Astrocyte (in vitro differentiated cells and primary cell): Measurements from ENCODE around the gene SUSD4. TPM values are rescaled to one million over a fixed set of nuclear protein-coding genes. Genes with fewer than 3 reads are reported as not detected.

ENCODE experiments used
- DNase-seq: peaks from one replicate; pipeline ENCODE4 v3.0.0-alpha.2; 2010; ENCODE audit warnings: low read depth
- FAIRE-seq: peaks from 2 replicates; lab custom pipeline; 2011; peaks lifted over from hg19 to GRCh38; lab: Jason Lieb, UNC
- H2AFZ ChIP-seq: 2 replicates; pipeline ENCODE4 v1.6.0; 2012; ENCODE audit warnings: low read depth, low read length, inconsistent platforms
- H3K27ac ChIP-seq: 2 replicates; pipeline ENCODE4 v1.5.1; 2011; ENCODE audit warnings: low read depth, low read length, inconsistent platforms
- H3K27me3 ChIP-seq: 2 replicates; pipeline ENCODE4 v1.6.0; 2011; ENCODE audit warnings: low read length, inconsistent platforms; ENCODE audit not compliant: insufficient read depth
- H3K36me3 ChIP-seq: 2 replicates; pipeline ENCODE4 v1.5.1; 2011; ENCODE audit warnings: low read length, inconsistent platforms; ENCODE audit not compliant: insufficient read depth
- H3K4me1 ChIP-seq: 2 replicates; pipeline ENCODE4 v1.5.1; 2011; ENCODE audit warnings: low read length, inconsistent platforms; ENCODE audit not compliant: insufficient read depth
- H3K4me2 ChIP-seq: 2 replicates; pipeline ENCODE4 v1.6.0; 2012; ENCODE audit warnings: low read length, inconsistent platforms
- H3K4me3 ChIP-seq: 2 replicates; pipeline ENCODE4 v1.5.1; 2011; ENCODE audit warnings: low read depth, mild to moderate bottlenecking, low read length, inconsistent platforms; ENCODE audit not compliant: insufficient read depth
- H3K79me2 ChIP-seq: 2 replicates; pipeline ENCODE4 v1.6.0; 2012; ENCODE audit warnings: mild to moderate bottlenecking, low read length, inconsistent platforms; ENCODE audit not compliant: insufficient read depth
- H3K9ac ChIP-seq: 2 replicates; pipeline ENCODE4 v1.6.0; 2012; ENCODE audit warnings: mild to moderate bottlenecking, low read length, inconsistent platforms
- H3K9me3 ChIP-seq: 2 replicates; pipeline ENCODE4 v1.5.1; 2012; ENCODE audit warnings: low read depth, mild to moderate bottlenecking, low read length, inconsistent platforms; ENCODE audit not compliant: insufficient read depth
- H4K20me1 ChIP-seq: 2 replicates; pipeline ENCODE4 v1.6.0; 2012; ENCODE audit warnings: low read length, inconsistent platforms; ENCODE audit not compliant: insufficient read depth
- H3K27ac Mint-ChIP-seq: one replicate; pipeline ENCODE4 v1.8.0; 2021; ENCODE audit warnings: mild to moderate bottlenecking, mixed read lengths; ENCODE audit not compliant: unreplicated experiment
- H3K27me3 Mint-ChIP-seq: one replicate; pipeline ENCODE4 v1.8.0; 2021; ENCODE audit warnings: low read depth, mixed read lengths; ENCODE audit not compliant: unreplicated experiment
- H3K36me3 Mint-ChIP-seq: one replicate; pipeline ENCODE4 v1.8.0; 2021; ENCODE audit warnings: low read depth, mixed read lengths; ENCODE audit not compliant: unreplicated experiment
- H3K4me1 Mint-ChIP-seq: one replicate; pipeline ENCODE4 v1.8.0; 2021; ENCODE audit warnings: low read depth, mixed read lengths; ENCODE audit not compliant: unreplicated experiment
- H3K4me3 Mint-ChIP-seq: one replicate; pipeline ENCODE4 v1.8.0; 2021; ENCODE audit warnings: mild to moderate bottlenecking, moderate library complexity, mixed read lengths; ENCODE audit not compliant: unreplicated experiment
- H3K9me3 Mint-ChIP-seq: one replicate; pipeline ENCODE4 v1.8.0; 2021; ENCODE audit warnings: mild to moderate bottlenecking, mixed read lengths; ENCODE audit not compliant: unreplicated experiment
- EZH2 ChIP-seq: IDR thresholded peaks from 2 replicates; pipeline ENCODE4 v1.6.1; 2012; ENCODE audit warnings: mild to moderate bottlenecking, low read length, inconsistent platforms; ENCODE audit not compliant: insufficient read depth
- total RNA-seq: library from RNA; stranded (reverse); gene quantifications from 2 replicates; pipeline ENCODE4 v1.2.1, GENCODE V29; 2021
- TF ChIP-seq, protein P1 (sequence below): IDR thresholded peaks from 2 replicates; pipeline ENCODE4 v1.5.1; 2011; ENCODE audit warnings: low read depth, mild to moderate bottlenecking, inconsistent platforms, low read length, moderate library complexity; ENCODE audit not compliant: insufficient read depth

The SUSD4 gene
- total RNA-seq, 1 donor from 2014 or later, result 9.2 TPM

DNA sequence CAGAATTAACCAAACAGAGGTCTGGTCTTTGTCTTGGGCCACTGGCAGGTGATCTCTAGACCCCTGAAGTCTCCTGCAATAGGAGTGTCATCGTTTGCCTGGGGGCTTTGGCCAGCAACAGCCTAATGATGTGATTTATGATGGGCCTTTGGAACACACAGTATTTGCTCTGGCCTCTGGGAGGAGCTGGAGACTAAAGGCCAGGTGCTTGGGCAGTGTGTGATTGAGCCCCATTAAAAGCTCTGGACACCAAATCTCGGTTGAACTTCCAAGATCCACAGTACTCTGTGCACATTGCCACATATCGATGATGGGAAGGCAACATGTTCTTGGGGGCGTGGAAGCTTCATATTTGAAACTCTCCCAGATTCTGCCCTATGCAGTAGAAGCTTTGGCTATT is 188.9 kb downstream of the SUSD4 start:
- Histone ChIP-seq H3K4me1 (no peaks in the 10 kb centered on the region), H3K9ac (no peak overlapping the region), H3K79me2 (no peaks in the 10 kb centered on the region), H3K4me3 (no peak overlapping the region), H4K20me1 (no peaks in the 10 kb centered on the region), H2AFZ (no peak overlapping the region), H3K9me3 (no peaks in the 10 kb centered on the region), H3K27ac (no peak overlapping the region), H3K36me3 (no peaks in the 10 kb centered on the region), H3K27me3 (peaks cover 2% of the 10 kb centered on the region), H3K4me2 (no peak overlapping the region)
- Mint-ChIP-seq H3K36me3 (no peaks in the 10 kb centered on the region), H3K4me1 (peaks cover 5% of the 10 kb centered on the region), H3K27ac (no peak overlapping the region), H3K9me3 (no peaks in the 10 kb centered on the region), H3K4me3 (no peak overlapping the region), H3K27me3 (peaks cover 5% of the 10 kb centered on the region)
- DNase-seq, result no peak
- TF ChIP-seq, protein P1, sequence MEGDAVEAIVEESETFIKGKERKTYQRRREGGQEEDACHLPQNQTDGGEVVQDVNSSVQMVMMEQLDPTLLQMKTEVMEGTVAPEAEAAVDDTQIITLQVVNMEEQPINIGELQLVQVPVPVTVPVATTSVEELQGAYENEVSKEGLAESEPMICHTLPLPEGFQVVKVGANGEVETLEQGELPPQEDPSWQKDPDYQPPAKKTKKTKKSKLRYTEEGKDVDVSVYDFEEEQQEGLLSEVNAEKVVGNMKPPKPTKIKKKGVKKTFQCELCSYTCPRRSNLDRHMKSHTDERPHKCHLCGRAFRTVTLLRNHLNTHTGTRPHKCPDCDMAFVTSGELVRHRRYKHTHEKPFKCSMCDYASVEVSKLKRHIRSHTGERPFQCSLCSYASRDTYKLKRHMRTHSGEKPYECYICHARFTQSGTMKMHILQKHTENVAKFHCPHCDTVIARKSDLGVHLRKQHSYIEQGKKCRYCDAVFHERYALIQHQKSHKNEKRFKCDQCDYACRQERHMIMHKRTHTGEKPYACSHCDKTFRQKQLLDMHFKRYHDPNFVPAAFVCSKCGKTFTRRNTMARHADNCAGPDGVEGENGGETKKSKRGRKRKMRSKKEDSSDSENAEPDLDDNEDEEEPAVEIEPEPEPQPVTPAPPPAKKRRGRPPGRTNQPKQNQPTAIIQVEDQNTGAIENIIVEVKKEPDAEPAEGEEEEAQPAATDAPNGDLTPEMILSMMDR, result no peak
- TF ChIP-seq EZH2, result no peak
- FAIRE-seq, result no peak

Other genes with a start within 250 kb of the SUSD4 start
- gene TLR5, start 220.9 kb downstream of the SUSD4 start, total RNA-seq, result 1.1 and 1.2 TPM in 2 replicates
- not detected in 2 replicates for gene CCDC185, start 29.2 kb upstream of the SUSD4 start, total RNA-seq